HG03571 (cell line): ENCODE measurements around the gene ERC2.

Experiments used
- ATAC-seq: cut with Tn5 transposase; IDR thresholded peaks from one replicate; pipeline ENCODE4 v1.9.1; 2021; ENCODE audit not compliant: unreplicated experiment

The ERC2 gene

DNA sequence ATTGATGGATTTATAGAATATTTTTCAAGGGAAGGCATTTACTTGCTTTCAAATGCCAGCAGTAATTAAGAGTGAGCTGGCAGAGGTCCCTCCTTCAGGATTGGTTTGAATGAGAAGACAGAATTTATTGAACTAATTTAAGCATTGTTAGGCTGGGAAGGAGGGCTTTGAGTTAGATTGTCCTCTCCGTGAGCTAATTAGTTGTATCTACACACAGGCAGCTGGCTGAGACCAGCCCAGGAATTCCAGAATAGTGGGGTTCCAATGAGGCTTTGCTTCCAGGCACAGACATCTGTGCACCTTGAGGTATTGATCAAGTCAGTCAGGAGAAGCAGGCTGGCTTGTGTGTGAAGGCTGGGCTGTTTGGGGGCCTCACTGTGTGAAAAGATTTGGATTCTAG lies 857.1 kb downstream of the ERC2 start:
- ATAC-seq: no peak

DNA sequence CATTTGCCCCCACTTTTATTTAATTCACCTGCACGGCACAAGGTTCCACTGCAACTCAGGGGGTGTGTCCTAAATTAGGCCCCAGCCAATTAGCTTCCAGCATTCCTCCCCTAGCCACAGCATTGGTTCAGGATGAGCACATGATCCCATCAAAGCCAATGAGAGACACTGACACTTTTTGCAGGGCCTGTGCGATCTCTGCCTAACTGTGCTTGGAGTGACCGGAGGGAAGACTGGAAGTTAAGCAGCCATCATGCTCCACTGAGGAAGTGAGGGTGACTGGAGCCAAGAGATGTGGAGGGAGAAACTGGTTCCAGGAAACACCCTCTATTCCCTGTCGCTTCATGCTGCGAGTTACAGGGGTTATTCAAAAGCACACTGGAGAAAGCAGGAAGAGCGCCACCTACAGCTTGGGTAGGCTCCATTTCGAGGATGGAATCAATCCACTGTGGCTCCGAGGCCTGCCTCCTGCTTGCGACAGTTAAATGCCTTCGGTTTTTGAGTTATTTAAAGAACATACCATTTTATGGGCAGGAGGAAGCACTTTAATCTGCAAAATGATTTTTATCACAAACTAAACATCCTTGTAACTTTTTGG lies 858.9 kb downstream of the ERC2 start:
- ATAC-seq: no peak

DNA sequence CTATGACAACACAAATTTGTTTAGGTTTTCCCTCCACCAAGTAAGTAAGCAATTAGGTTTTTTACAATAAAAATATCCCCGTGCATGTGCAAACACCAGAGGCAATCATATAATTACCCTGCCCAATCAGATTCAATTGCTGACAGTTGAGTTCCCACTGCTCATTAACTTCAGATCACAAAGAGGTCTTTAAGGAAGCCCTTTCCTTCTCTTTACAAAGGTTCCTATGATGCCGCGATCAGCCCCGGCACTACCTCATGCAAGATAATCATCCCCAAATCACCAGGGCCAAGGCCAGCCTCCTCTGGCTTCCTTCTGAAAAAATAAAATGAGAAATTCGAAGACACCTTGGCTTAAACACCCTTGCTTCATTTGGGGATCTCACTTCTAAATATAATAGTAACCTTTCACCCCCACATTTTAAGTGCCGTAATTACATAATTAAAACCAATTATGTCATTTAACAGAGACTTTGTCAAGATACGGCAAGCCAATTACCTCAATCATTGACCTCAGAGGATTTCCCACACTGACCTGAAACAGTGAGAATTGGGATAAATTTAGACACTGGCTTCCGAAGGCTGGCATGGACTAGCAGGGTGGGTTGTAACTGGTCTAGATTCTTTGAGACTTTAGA lies 859.8 kb downstream of the ERC2 start:
- peak; percentile 17 for ATAC-seq

DNA sequence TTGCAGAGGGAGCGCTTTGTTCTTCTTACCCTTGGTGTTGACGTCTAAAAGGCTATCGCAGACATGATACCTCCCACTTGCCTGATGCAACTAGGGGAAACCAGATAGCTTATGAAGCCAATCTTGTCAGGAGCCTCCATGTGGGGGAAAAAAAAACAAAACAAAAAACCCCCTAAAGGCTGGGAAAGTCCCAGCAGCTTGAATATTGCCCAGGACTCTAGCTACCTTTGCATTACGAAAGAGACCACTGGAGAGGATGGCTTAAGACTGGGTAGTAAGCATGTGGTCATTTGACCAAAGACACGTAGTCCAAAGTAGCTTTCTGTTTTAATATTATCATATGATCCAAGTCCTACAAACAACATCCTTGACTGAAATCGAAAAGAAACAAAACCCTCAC lies 860.4 kb downstream of the ERC2 start:
- ATAC-seq: peak; percentile 79

DNA sequence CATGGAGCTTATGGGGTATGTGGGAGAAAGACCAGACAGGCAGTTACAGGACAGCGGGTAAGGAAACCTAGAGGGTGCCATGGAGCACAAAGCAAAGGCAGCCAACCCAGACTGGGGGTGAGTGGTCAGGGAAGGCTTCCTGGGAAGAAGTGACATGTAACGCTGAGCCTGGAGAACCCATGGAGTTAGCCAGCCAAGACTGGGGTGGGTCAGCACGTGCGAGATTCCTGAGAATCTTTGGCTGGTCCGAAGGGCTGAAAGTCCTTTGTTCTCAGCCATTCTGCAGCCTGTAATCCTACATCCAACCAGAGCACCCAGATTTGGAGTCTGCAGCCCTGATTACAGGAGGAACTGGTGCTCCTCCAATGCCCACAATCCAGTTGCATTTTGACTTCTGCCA lies 861.1 kb downstream of the ERC2 start:
- no peak for ATAC-seq

DNA sequence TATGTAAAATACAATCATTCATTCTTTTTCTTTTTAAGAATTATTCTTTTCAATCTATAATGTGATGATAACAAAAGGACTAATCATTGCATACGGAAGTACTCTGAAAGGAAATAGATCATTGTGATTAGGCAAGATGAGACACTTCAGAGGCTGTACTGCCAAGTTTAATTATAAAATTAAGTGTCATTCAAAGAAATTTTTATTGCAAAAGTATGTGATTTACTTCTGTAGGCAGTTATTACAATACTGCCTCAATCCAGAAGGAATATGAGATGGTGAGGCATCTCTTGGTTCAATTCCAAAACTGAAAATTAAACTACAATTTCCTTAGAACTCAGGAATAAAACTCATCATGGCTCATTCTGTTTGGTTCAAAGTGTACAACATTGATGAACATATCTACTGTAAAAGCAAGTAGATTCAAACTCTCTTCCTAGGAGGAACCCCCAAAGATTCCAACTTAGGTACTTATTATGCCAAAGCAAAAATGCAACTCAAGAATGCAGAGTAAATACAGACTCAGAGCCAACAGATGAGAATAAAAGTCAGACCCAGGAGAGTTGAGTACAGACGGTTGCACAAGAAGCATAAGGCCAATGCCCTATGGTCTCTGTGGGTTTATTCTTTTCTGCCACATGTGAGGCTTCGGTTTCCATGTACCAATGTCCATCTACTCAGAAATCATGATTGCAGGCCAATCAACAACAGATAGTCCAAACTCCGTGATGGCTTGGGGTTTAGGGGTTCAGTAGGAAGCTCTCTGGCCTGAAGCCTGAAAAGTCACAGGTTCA lies 862.6 kb downstream of the ERC2 start:
- no peak for ATAC-seq

DNA sequence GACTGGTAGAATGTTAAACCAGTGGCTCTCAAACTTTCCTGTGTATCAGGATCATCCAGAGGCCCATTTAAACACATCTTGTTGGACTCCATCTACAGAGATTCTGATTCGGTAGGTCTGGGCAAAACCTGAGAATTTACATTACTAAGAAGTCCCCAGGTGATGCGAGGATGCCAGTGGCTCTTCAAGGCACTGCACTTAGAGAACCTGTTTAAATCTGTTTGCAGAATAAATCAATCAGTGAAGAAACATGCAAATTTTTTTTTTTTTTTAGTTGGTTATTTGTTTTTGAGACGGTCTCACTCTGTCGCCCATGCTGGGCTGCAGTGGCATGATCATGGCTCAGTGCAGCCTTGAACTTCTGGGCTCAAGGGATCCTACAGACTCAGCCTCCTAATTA lies 863.4 kb downstream of the ERC2 start:
- no peak for ATAC-seq

DNA sequence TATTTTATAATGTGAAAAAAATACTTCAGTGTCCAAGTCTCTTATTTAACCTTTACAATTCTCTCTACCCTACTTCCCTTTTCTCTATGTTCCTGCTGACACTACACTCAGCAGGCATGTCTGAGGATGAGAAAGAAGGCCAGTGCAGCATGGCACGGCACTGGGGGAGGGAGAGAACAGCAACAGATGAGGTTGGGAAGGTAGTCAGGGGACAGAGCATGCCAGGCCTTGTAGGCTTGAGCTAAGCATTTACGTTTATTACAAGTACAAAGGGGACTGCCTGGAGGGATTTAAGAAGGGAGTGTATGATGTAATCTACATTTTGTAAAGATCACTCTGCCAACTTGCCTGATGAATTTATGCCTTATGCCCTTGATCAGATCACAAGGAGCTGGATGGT lies 863.9 kb downstream of the ERC2 start:
- ATAC-seq: no peak

DNA sequence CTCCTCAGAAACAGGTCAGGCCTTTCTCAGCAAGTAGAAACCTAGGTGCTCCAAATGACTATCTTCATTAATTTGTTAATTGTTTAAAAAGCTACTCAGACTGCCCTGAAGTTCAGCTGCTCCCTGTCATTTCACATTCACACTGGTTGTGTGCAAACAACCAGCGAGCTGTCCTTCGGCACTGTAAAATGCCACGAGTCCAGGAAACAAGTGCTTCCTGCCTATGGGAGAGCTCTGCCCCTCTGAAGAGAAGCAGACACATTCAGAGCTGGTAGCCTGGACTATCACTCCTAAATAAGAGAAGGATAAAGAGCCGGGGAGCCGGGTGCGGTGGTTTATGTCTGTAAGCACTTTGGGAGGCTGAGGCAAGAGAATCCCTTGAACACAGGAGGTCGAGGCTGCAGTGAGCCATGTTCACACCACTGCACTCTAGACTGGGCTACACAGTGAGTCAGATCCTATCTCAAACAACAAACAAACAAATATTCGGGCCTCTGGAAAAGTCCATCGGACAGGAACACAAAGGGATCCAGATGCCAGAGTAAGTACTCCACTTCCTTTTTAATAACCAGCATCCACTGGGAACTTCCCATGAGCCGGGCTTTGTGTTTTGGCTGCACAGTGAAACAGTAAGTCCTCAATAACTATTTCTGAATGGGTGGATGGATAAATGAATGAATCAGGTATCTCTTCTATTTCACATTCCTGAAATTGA lies 866.7 kb downstream of the ERC2 start:
- ATAC-seq: no peak

DNA sequence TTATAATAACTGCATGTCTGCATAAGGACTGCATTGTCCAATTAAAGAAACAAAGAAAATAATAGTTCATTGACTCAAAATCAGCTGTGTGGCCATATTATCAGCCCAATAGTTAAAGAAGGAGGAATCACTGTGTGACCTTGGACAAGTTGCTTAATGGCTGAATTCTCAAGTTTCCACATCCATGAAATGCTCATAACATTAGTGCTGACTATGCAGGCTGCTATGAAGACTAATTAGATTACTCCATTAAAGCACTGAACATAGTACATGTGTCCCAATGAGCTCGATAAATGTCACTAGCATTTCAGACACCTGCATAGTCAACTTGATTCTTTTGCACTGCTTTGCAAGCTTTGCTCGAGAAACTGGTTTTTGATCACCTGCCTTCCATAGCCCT lies 870.0 kb downstream of the ERC2 start:
- ATAC-seq: no peak

DNA sequence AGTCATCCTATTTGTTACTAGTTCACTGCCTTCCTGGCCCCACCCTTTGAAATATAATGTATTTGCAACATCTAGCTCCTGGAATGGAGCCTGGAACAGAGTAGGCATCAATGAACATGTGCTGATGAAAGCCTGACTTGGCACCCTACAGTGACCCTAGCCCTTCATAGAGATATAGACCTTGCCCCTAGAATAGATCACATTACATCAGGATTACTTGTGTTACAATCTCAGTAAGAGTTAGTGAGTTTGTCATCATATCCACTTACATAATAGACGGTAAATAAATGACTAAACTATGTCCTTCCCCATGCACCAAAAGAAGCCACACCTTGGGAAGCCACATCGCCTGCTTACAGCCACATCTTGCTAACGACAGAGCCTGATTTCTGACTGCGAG lies 870.6 kb downstream of the ERC2 start:
- no peak for ATAC-seq

DNA sequence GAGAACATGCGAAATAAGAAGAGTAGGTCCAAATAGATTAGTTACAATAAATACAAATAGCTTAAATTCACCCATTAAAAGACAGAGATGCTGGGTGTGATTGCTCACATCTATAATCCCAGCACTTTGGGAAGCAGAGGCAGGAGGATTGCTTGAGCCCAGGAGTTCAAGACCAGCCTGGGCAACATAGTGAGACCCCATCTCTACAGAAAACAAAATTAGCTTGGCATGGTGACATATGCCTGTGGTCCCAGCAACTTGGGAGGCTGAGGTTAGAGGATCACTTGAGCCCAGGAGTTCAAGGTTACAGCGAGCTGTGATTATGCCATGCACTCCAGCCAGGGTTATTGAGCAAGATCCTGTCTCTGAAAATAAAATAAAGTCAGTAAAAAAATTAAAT lies 872.1 kb downstream of the ERC2 start:
- no peak for ATAC-seq

DNA sequence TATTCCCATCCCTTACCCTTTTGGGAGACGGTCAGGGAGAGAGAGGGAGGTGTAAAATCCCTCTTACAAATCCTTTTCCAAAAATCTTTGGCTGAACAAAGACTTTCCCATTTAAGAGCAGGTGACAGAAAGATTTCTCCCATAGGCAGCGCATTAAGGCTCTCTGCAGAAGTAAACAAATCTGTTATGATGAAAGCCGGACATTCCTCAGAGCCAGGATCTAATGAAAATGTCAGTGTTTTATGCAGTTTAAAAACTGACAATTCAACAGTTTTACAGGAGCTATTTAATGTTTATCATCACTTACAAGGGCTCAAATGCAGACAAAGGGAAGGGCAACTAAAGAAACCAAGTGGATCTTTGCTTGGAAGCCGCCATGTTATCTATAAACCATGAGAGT lies 872.8 kb downstream of the ERC2 start:
- no peak for ATAC-seq

DNA sequence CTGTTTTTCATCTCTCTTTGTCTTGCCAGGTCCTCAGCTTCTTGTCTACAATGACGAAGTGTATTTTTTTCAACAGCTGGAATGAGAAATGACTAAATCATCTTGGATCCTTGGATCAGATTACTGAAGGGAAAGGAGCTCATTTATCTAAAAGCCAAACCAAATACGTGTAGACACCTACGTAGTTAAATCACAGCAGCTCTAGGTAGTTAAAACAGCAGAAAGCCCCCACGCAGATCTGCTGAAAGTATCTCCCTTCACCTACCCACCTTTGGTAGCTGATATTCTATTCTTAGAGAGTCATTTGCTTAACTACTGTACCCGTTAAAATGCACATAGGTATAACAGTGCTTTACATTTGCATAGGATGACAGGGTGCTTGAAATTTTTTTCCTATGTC lies 875.7 kb downstream of the ERC2 start:
- ATAC-seq: no peak

DNA sequence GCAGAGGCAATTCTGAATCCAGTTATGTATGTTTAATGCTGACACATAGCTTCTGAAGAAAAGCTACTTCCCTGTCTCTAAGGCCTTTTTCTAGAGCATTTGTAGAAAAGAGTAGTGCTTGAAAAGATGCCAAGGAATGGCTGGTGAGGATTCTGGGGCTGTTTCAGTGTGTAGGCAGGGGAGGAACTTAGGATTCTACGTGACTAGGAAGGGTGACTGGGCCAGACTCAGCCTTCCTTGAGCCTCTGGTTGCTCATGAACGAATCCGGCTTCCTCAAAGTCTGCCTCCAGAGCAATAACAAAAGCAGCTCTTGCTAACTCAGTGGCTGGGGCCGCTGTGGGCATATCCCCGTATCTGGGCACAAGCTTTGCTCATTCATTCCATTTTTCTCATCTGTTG lies 876.4 kb downstream of the ERC2 start:
- no peak for ATAC-seq

DNA sequence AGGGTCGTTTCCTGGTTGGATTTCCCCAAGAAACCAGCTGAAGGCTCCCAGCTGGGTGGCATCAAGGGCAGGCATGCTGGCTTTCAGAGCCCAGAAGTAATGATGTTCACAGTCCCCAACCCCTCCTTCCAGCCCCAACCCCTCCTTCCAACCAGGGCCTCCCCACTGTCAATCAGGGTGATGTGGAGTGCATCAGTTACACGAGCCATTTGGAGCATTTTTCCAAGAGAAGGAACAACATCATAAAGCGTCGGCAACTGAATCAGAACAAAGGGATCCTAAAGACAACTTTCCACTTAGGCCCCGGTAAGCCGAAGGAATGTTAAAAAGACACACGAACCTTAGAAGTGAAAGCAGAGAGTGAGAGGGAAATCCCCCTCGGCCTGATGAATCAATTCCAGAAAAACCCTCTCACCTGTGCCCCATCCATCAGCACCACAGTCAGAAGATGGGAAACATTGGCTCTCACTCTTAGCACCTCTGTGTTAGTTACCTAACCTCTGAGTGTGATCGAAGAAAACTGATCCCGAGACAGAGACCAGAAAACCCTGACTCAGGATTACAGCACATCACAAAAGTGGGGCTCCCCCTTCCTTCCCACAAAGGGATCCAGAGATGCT lies 880.0 kb downstream of the ERC2 start:
- ATAC-seq: no peak

DNA sequence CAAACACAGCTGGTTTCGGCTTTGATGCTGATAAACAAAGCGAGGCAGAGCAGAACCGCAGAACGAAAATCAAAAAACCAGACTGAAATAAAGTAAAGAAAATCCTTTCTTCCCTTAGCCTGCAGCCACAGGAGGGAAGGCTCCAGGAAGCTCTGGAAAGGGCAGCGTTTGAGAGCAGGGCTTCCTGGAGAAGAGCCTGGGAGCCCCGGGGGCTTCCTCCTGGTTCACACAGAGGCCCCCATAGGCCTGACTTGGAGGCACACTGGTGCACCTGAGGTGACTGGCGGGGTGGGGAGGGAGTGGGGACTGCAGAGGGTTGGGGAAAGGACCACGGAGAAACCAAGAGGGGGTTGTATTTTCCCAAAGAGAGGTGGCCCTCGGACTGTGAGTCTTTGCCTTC lies 882.4 kb downstream of the ERC2 start:
- ATAC-seq: no peak

DNA sequence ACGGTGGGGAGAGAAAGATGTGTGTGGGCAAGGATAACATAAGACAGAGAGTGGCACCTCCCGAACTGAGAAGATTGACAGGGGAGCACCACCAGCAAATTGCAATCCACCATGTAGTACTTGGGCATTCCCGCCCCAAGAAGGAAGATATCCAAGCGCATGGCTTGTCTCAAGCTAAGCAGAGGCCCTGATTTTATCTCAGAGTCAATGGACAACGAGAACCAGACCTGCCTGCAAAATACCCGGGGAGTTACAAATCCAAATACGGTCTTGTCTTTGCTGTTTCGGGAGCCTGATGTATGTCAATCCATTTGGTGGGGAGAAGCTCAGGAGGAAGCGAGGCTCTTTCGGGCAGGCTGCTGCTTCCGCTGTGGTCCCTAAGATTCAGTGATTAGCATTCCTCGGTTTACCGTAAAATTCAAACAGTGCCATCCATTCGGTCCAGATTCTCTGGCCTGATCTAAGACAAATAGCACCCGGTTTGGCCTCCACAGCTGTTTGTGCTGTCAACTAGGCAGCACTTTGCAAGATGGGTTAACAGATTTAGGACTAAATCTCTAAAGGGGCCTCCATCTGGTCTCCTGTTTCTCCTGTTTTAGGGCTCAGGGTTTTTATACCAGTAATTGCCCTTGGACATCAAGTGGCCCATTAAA lies 883.4 kb downstream of the ERC2 start:
- no peak for ATAC-seq

DNA sequence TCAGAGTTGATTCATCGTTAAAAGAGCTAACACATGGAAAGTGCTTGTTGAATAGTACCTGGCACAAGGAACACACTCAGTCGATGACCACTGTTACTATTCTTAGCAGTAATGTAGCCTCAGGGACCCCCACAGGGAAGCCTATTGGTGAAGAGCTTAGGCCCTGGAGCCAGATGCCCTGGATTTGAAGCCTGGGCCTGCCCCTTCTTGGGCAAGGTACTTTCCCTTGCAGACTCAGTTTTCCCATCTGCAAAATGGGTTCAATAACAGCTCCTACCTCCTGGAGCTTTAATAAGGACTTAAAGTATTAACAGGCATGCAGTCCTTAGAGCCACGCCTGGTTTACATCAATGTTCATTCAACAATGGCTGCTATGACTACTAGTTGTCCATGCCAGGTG lies 884.2 kb downstream of the ERC2 start:
- no peak for ATAC-seq

DNA sequence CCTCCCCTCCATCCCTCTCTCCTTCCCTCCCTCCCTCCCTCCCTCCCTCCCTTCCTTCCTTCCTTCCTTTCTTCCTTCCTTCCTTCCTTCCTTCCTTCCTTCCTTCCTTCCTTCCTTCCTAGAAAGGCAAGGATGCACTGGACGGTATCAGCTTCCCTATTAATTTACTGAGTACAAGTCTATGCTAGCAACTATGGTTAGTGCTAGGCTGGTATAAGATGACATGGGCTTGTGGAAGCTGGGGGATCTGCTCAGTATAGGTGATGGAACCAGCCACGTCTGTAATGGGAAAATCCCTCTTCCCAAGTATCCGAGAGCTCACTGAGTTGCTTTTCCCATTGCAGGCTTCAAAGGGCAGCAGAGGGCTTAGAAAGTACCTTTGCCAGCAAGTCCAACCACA lies 884.8 kb downstream of the ERC2 start:
- no peak for ATAC-seq

DNA sequence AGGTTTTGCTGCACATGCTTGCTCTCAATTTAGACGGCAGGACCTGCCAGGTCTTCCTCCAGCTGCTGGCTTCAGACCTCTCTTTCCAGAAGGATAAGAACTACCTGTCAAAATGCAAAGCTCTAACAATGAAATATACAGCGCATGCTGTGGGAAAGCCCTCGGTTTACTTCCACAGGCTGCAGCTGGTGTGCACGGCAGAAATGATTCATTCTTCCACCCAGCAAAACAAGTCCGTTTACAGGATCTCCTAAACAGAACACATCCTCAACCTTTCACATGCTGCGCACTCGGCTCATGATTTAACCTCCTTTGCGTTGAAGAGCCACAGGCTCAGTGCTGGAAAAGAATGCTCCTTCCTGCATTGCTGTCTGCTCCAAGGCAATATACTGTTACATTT lies 888.8 kb downstream of the ERC2 start:
- no peak for ATAC-seq
